Thyroid gland (tissue), 4 donors: ENCODE measurements around the gene CHFR.
"Not testable (repeated sequence)": the region's sequence is repeated elsewhere in the genome, so short reads cannot be mapped to it uniquely, and the experiment has no call there.

Experiments
- POLR2A ChIP-seq, 2 donors: fragments of 450-650 bp; IDR thresholded peaks; one replicate each; pipeline ENCODE4 v1.6.1; 2017; ENCODE audit warnings: antibody characterized with exemption in 2 of 2, mild to moderate bottlenecking in 2 of 2, moderate library complexity in 1 of 2
- TF ChIP-seq, protein P1 (sequence below), 6 experiments: fragments of 200-600 bp in 3 of 6; fragments of 450-650 bp in 3 of 6; sonication (generic) in 3 of 6; IDR thresholded peaks; one replicate each; pipeline ENCODE4 v1.5.1; 2016 to 2019; ENCODE audit warnings: antibody characterized with exemption in 6 of 6, mild to moderate bottlenecking in 2 of 6, inconsistent platforms in 1 of 6, moderate library complexity in 1 of 6

DNA sequence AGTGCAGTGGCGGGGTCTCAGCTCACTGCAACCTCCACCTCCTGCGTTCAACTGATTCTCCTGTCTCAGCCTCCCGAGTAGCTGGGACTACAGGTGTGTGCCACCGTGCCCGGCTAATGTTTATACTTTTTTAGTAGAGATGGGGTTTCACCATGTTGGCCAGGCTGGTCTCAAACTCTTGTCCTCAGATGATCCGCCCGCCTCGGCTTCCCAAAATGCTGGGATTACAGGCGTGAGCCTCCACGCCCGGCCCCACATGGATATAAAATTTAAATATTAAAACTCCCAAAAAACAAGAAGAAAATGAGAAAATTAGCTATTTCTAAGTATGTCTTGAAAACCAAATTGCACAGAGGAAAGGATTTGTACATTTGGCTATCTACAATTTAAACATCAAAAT lies 42.7 kb downstream of the CHFR start:
- TF ChIP-seq, protein P1, sequence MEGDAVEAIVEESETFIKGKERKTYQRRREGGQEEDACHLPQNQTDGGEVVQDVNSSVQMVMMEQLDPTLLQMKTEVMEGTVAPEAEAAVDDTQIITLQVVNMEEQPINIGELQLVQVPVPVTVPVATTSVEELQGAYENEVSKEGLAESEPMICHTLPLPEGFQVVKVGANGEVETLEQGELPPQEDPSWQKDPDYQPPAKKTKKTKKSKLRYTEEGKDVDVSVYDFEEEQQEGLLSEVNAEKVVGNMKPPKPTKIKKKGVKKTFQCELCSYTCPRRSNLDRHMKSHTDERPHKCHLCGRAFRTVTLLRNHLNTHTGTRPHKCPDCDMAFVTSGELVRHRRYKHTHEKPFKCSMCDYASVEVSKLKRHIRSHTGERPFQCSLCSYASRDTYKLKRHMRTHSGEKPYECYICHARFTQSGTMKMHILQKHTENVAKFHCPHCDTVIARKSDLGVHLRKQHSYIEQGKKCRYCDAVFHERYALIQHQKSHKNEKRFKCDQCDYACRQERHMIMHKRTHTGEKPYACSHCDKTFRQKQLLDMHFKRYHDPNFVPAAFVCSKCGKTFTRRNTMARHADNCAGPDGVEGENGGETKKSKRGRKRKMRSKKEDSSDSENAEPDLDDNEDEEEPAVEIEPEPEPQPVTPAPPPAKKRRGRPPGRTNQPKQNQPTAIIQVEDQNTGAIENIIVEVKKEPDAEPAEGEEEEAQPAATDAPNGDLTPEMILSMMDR (IDR thresholded peaks at IDR 0.05) = not testable (repeated sequence)
- not testable (repeated sequence) for TF ChIP-seq POLR2A (IDR thresholded peaks at IDR 0.05)
